ENCODE measurements around the gene LMCD1. TPM values are rescaled to one million over a fixed set of nuclear protein-coding genes. Genes with fewer than 3 reads are reported as not detected.

Gene LMCD1
- polyA plus RNA-seq, 2 donors = 17.2 to 21.2 TPM

- Histone ChIP-seq H3K27me3 (ENCODE audit: control insufficient read depth in 1 of 2, insufficient read depth in 2 of 2, low read length in 2 of 2) (no peaks in the 10 kb centered on the region), H3K27ac (ENCODE audit: low read depth in 2 of 2, low read length in 1 of 2) (no peak overlapping the region), H3K4me3 (ENCODE audit: low read depth in 1 of 2, low read length in 2 of 2) (no peak overlapping the region), H3K9me3 (ENCODE audit: control insufficient read depth in 2 of 2, insufficient read depth in 1 of 2, low read depth in 1 of 2, low read length in 1 of 2) (no peaks in the 10 kb centered on the region), H3K36me3 (ENCODE audit: control insufficient read depth in 2 of 2, insufficient read depth in 2 of 2, low read length in 1 of 2) (no peaks in the 10 kb centered on the region), H3K4me1 (ENCODE audit: control insufficient read depth in 2 of 2, insufficient read depth in 2 of 2, low read length in 1 of 2) (peaks cover 0 to 7% of the 10 kb centered on the region in 2 donors)
- WGBS, 2 donors = 57 to 72% methylated on average over 2 of the region's 2 CpGs
Measured at GRCh38 chr3:8489278-8489792, 12.3 kb upstream of the LMCD1 start.

GRCh38 chr3:8490079-8490552 lies 11.5 kb upstream of the LMCD1 start:
- peaks cover 0 to 7% of the 10 kb centered on the region in 2 donors for H3K4me1 ChIP-seq (ENCODE audit: control insufficient read depth in 2 of 2, insufficient read depth in 2 of 2, low read length in 1 of 2)

GRCh38 chr3:8491271-8492144 lies 10.1 kb upstream of the LMCD1 start:
- H3K9me3 ChIP-seq (ENCODE audit: control insufficient read depth in 2 of 2, insufficient read depth in 1 of 2, low read depth in 1 of 2, low read length in 1 of 2) = no peaks in the 10 kb centered on the region
- peaks cover 0 to 7% of the 10 kb centered on the region in 2 donors for H3K4me1 ChIP-seq (ENCODE audit: control insufficient read depth in 2 of 2, insufficient read depth in 2 of 2, low read length in 1 of 2)
- no peak overlapping the region for H3K4me3 ChIP-seq (ENCODE audit: low read depth in 1 of 2, low read length in 2 of 2)
- 69 to 73% methylated on average over 9 of the region's 9 CpGs for WGBS, 2 donors
- H3K27ac ChIP-seq (ENCODE audit: low read depth in 2 of 2, low read length in 1 of 2) = peak overlapping the region in 1 of 2 donors; percentile 24
- H3K27me3 ChIP-seq (ENCODE audit: control insufficient read depth in 1 of 2, insufficient read depth in 2 of 2, low read length in 2 of 2) = no peaks in the 10 kb centered on the region
- H3K36me3 ChIP-seq (ENCODE audit: control insufficient read depth in 2 of 2, insufficient read depth in 2 of 2, low read length in 1 of 2) = no peaks in the 10 kb centered on the region

More at GRCh38 chr3:8490079-8490552, 11.5 kb upstream of the LMCD1 start:
- no peak overlapping the region for H3K27ac ChIP-seq (ENCODE audit: low read depth in 2 of 2, low read length in 1 of 2)
- 52 to 53% methylated on average over 4 of the region's 4 CpGs for WGBS, 2 donors
- H3K36me3 ChIP-seq (ENCODE audit: control insufficient read depth in 2 of 2, insufficient read depth in 2 of 2, low read length in 1 of 2) = no peaks in the 10 kb centered on the region
- no peak overlapping the region for H3K4me3 ChIP-seq (ENCODE audit: low read depth in 1 of 2, low read length in 2 of 2)
- no peaks in the 10 kb centered on the region for H3K27me3 ChIP-seq (ENCODE audit: control insufficient read depth in 1 of 2, insufficient read depth in 2 of 2, low read length in 2 of 2)
- H3K9me3 ChIP-seq (ENCODE audit: control insufficient read depth in 2 of 2, insufficient read depth in 1 of 2, low read depth in 1 of 2, low read length in 1 of 2) = no peaks in the 10 kb centered on the region

- WGBS, 2 donors = 73 to 84% methylated on average over 7 of the region's 7 CpGs
- H3K4me1 ChIP-seq (ENCODE audit: control insufficient read depth in 2 of 2, insufficient read depth in 2 of 2, low read length in 1 of 2) = peaks cover 2 to 7% of the 10 kb centered on the region in 2 donors
Measured at GRCh38 chr3:8492744-8493511, 8.7 kb upstream of the LMCD1 start.

GRCh38 chr3:8493744-8494143 lies 7.9 kb upstream of the LMCD1 start:
- Histone ChIP-seq H3K4me3 (ENCODE audit: low read depth in 1 of 2, low read length in 2 of 2) (no peak overlapping the region), H3K36me3 (ENCODE audit: control insufficient read depth in 2 of 2, insufficient read depth in 2 of 2, low read length in 1 of 2) (no peaks in the 10 kb centered on the region), H3K4me1 (ENCODE audit: control insufficient read depth in 2 of 2, insufficient read depth in 2 of 2, low read length in 1 of 2) (peaks cover 2 to 7% of the 10 kb centered on the region in 2 donors), H3K9me3 (ENCODE audit: control insufficient read depth in 2 of 2, insufficient read depth in 1 of 2, low read depth in 1 of 2, low read length in 1 of 2) (no peaks in the 10 kb centered on the region), H3K27ac (ENCODE audit: low read depth in 2 of 2, low read length in 1 of 2) (no peak overlapping the region), H3K27me3 (ENCODE audit: control insufficient read depth in 1 of 2, insufficient read depth in 2 of 2, low read length in 2 of 2) (no peaks in the 10 kb centered on the region)
- WGBS, 2 donors = 91 to 93% methylated on average over 4 of the region's 4 CpGs

More at GRCh38 chr3:8492744-8493511, 8.7 kb upstream of the LMCD1 start:
- H3K4me3 ChIP-seq (ENCODE audit: low read depth in 1 of 2, low read length in 2 of 2) = no peak overlapping the region
- no peaks in the 10 kb centered on the region for H3K9me3 ChIP-seq (ENCODE audit: control insufficient read depth in 2 of 2, insufficient read depth in 1 of 2, low read depth in 1 of 2, low read length in 1 of 2)
- H3K27me3 ChIP-seq (ENCODE audit: control insufficient read depth in 1 of 2, insufficient read depth in 2 of 2, low read length in 2 of 2) = no peaks in the 10 kb centered on the region
- H3K36me3 ChIP-seq (ENCODE audit: control insufficient read depth in 2 of 2, insufficient read depth in 2 of 2, low read length in 1 of 2) = no peaks in the 10 kb centered on the region
- H3K27ac ChIP-seq (ENCODE audit: low read depth in 2 of 2, low read length in 1 of 2) = no peak overlapping the region

GRCh38 chr3:8494327-8494726 lies 7.3 kb upstream of the LMCD1 start:
- Histone ChIP-seq H3K4me1 (ENCODE audit: control insufficient read depth in 2 of 2, insufficient read depth in 2 of 2, low read length in 1 of 2) (peaks cover 2 to 7% of the 10 kb centered on the region in 2 donors), H3K27me3 (ENCODE audit: control insufficient read depth in 1 of 2, insufficient read depth in 2 of 2, low read length in 2 of 2) (no peaks in the 10 kb centered on the region), H3K27ac (ENCODE audit: low read depth in 2 of 2, low read length in 1 of 2) (no peak overlapping the region), H3K36me3 (ENCODE audit: control insufficient read depth in 2 of 2, insufficient read depth in 2 of 2, low read length in 1 of 2) (no peaks in the 10 kb centered on the region), H3K4me3 (ENCODE audit: low read depth in 1 of 2, low read length in 2 of 2) (no peak overlapping the region), H3K9me3 (ENCODE audit: control insufficient read depth in 2 of 2, insufficient read depth in 1 of 2, low read depth in 1 of 2, low read length in 1 of 2) (no peaks in the 10 kb centered on the region)
- WGBS, 2 donors = 96 to 98% methylated on average over 8 of the region's 8 CpGs

GRCh38 chr3:8497582-8497981 lies 4.0 kb upstream of the LMCD1 start:
- Histone ChIP-seq H3K4me1 (ENCODE audit: control insufficient read depth in 2 of 2, insufficient read depth in 2 of 2, low read length in 1 of 2) (peaks cover 6 to 9% of the 10 kb centered on the region in 2 donors), H3K27ac (ENCODE audit: low read depth in 2 of 2, low read length in 1 of 2) (no peak overlapping the region), H3K9me3 (ENCODE audit: control insufficient read depth in 2 of 2, insufficient read depth in 1 of 2, low read depth in 1 of 2, low read length in 1 of 2) (no peaks in the 10 kb centered on the region), H3K36me3 (ENCODE audit: control insufficient read depth in 2 of 2, insufficient read depth in 2 of 2, low read length in 1 of 2) (no peaks in the 10 kb centered on the region), H3K4me3 (ENCODE audit: low read depth in 1 of 2, low read length in 2 of 2) (no peak overlapping the region), H3K27me3 (ENCODE audit: control insufficient read depth in 1 of 2, insufficient read depth in 2 of 2, low read length in 2 of 2) (no peaks in the 10 kb centered on the region)
- 94 to 100% methylated on average over 1 of the region's 1 CpG for WGBS, 2 donors

- H3K27ac ChIP-seq (ENCODE audit: low read depth in 2 of 2, low read length in 1 of 2) = peak overlapping the region; percentile 59 to 70
- H3K27me3 ChIP-seq (ENCODE audit: control insufficient read depth in 1 of 2, insufficient read depth in 2 of 2, low read length in 2 of 2) = no peaks in the 10 kb centered on the region
- WGBS, 2 donors = 24 to 33% methylated on average over 1 of the region's 1 CpG
- no peaks in the 10 kb centered on the region for H3K36me3 ChIP-seq (ENCODE audit: control insufficient read depth in 2 of 2, insufficient read depth in 2 of 2, low read length in 1 of 2)
- peaks cover 6 to 9% of the 10 kb centered on the region in 2 donors for H3K4me1 ChIP-seq (ENCODE audit: control insufficient read depth in 2 of 2, insufficient read depth in 2 of 2, low read length in 1 of 2)
- H3K9me3 ChIP-seq (ENCODE audit: control insufficient read depth in 2 of 2, insufficient read depth in 1 of 2, low read depth in 1 of 2, low read length in 1 of 2) = no peaks in the 10 kb centered on the region
- no peak overlapping the region for H3K4me3 ChIP-seq (ENCODE audit: low read depth in 1 of 2, low read length in 2 of 2)
Measured at GRCh38 chr3:8499181-8499611, 2.4 kb upstream of the LMCD1 start.

GRCh38 chr3:8500319-8500988 lies 1.2 kb upstream of the LMCD1 start:
- Histone ChIP-seq H3K9me3 (ENCODE audit: control insufficient read depth in 2 of 2, insufficient read depth in 1 of 2, low read depth in 1 of 2, low read length in 1 of 2) (no peaks in the 10 kb centered on the region), H3K4me1 (ENCODE audit: control insufficient read depth in 2 of 2, insufficient read depth in 2 of 2, low read length in 1 of 2) (peaks cover 7 to 10% of the 10 kb centered on the region in 2 donors), H3K36me3 (ENCODE audit: control insufficient read depth in 2 of 2, insufficient read depth in 2 of 2, low read length in 1 of 2) (no peaks in the 10 kb centered on the region), H3K27ac (ENCODE audit: low read depth in 2 of 2, low read length in 1 of 2) (peak overlapping the region; percentile 86 to 89), H3K27me3 (ENCODE audit: control insufficient read depth in 1 of 2, insufficient read depth in 2 of 2, low read length in 2 of 2) (no peaks in the 10 kb centered on the region), H3K4me3 (ENCODE audit: low read depth in 1 of 2, low read length in 2 of 2) (no peak overlapping the region)
- 32 to 36% methylated on average over 11 of the region's 11 CpGs for whole genome bisulfite sequencing, 2 donors
